NCI-H2107 (cell line): Measurements from ENCODE around the gene DCAF6.

Experiments used
- DNase-seq: peaks from one replicate; lab custom pipeline; 2025; lab: John Stamatoyannopoulos, UW

DCAF6 gene

DNA sequence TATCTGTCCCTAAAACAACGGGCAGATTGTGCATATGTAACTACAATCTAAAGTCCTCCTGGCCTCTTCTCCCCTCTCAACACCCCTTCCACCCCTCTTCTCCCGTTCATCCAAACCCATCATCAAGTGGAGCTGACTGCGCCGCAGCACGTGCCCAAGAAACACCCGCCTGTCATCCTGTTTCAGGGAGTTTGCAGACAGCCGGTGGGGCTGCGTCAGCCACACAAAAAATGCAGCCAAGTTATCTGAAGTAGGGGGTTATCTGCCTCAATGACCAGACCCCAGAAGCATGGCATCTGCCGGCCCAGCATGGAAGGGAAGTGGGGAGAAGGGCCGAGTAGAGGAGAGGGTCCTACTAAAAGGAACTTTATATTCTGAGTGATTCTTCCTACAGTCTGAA lies 151.2 kb downstream of the DCAF6 start:
- no peak for DNase-seq

DNA sequence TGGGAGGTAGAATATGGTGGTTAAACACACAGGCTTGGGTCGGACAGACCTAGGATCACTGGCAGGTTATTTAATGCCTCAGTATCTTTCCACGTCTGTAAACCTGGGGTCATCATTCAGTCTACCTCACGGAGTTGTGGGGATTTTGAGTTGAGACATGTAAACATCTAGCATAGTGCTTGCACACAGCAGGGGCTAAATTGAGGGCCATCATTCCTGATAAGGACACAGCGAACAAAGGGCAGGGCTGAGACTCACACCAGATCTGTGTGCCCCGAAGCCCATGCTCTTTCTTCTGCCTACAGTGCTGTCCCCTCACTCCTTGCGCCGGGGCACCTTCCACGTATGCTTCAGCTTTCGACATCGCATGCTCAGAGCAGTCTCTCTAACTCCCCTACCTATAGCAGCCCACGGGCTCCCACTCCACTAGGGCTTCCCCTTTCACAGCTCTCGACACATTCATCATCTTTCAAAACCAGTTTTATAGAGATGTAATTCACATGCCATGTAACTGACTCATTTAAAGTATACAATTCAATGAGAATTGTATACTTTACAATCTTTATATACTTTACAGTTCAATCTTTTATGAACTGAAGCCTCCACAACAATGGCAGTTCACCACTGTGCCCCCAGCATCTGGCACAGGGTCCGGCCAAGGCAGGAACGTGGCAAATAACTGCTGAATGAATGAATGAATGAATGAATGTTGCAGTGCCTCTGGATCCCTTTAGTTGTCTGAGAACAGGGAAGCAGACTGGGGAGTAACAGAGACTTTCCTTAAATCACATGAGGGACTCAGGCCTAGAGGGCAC lies 152.2 kb downstream of the DCAF6 start:
- DNase-seq = no peak

DNA sequence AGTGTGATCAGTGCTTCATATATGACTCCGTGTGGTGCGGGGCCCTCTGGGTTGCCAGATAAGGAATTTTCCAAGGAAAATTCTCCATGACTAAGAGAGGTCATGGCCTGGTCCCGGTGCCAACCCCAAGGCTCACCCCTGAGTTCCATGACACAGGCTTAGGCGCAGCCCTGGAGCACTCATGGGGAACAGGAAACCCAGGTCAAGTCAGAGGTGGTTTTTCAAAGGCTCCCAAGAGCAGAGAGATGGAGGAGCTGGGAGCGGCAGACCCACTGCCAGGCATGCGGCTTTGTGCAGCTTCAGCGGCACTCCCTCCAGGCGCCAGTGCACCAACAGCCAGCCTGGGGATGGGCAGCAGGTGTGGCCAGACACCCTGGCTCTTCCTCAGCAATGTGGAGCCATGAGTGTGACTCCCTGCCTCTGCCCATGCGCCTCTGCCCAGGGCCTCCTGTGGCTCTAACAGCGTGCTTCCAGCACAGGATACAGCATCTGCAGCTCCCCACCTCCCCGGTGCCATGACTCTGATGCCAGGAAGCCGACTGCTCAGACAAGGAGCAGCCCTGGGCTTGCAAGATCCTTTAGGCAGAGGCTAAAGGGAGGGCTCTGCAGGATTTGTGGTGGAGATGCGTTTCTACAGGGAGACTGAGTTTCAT lies 153.0 kb downstream of the DCAF6 start:
- DNase-seq = no peak

DNA sequence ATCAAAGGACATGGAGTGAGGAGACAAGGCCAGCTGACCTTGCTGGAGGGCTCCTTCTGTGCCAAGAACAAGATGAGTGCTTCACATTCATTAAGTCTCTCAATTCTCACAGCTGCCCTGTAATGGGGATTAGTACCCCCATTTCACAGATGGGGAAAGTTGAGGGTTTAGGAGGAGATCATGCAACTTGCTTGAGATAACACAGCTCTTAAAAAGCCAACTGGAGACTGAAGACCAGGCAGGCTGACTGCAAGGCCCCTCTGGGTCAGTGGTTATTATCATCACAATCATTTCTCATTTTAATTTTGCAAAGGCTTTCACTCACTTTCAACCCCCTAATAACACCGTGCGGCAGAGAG lies 153.5 kb downstream of the DCAF6 start:
- DNase-seq = no peak

DNA sequence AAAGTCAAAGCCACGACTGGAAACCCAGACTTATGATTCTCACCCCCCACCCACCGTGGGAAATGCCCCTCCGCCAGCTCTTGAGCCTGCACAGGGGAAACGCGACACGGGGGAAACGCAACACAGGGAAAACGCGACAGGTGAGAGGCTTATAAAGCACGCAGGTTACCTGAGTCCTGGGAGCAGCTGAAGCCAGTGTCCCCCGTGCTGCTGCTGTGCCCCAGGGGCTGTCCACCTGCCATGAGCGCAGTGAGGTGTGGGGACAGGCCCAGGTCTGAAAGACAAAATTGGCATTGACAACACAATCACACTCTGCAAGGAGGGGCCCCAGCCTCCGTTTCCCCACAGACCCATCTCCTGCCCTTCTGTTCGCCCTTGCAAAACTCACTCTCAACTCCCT lies 153.9 kb downstream of the DCAF6 start:
- no peak for DNase-seq

DNA sequence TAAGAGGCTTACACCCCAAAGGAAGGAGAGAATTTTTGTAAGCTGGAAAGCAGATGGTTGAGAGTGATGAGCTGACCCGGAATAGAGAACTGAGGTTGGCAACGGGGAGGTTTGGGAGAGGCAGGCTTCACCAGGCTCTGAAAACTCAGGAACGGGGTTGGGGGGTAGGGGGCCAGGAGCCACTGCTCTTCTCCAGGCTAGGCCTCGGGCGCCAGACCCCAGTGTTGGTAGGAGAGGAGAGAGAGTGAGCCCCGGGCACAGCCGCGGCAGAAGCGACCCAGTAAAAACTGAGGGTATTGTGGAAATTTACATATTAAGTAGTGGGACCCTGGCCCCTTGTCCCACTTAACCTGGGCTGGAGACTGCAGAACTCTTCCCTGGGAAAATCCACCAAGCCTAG lies 154.6 kb downstream of the DCAF6 start:
- DNase-seq = no peak

DNA sequence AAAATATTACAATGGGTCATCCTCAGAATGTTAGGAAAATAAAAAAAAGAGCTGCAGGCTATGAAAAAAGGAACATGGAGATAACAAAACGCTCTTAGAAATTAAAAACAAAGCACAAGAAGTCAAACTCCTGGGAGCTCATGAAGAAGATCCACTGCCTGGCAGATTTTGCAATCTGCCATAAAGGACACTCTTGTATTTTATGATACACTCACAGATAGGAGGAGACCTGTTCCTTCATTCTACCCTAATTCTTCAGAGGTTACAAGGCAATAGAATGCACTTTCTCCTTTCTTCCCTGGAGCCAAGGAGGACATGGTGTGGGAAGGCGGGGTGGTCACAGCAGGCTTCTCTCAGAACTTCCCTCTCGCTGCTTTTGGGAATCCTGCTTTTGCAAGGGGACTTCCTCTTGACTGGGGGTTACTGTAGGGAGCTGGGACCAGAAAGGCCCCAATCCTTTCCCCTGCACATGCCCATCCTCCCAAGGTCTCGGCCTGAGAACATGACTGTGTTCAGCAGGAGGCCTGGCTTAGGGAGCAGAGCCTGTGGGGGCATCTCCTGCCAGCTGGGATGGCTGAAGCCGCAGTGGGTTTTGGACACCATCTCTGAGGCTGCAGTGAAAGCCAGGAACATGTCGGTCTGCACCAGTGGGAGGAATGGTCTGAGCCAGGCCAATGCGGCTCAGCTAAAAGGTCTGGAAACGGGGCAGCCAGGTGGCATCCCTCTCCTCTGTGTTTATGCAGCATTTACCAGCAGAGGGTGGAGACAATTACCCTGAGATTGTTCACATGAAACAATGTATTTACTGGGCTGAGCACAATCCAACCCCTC lies 155.5 kb downstream of the DCAF6 start:
- no peak for DNase-seq

DNA sequence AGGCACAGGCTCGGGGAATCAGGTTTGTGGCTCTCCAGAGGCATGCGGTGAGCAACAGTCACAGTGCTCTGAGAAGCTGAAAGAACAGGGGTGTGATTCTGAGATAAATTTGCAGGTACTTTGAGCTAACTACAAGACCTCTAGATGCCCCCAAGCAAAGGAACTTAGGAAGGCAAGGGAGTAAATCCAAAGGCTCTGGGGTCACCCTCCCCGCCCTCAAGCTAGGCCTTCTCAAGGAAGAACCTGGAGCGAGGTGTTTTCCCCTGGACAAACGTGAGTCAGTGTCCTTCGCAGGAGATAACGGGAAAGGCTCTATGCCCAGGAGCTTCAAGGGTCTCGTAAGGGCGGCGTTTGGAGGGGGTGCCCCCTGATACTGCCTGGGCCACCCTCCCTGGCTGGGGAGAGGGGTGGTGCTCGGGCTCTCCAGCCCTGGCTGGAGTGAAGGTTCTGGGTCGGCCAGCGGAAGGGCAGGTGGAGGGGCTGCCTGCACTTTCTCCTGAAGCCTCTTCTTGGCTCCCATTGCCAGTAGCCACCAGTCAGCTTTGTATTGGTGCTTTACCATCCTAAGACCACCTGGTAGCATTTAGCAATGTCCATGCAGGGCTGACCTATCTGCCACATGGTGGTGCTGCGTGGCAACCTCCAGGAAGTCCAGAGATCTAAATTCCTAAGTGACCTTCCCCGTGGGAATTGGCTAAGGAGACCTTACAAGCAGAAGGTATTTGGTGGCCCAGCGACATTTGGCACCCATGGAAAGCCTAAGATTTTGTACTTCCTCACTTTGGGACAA lies 156.3 kb downstream of the DCAF6 start:
- no peak for DNase-seq

DNA sequence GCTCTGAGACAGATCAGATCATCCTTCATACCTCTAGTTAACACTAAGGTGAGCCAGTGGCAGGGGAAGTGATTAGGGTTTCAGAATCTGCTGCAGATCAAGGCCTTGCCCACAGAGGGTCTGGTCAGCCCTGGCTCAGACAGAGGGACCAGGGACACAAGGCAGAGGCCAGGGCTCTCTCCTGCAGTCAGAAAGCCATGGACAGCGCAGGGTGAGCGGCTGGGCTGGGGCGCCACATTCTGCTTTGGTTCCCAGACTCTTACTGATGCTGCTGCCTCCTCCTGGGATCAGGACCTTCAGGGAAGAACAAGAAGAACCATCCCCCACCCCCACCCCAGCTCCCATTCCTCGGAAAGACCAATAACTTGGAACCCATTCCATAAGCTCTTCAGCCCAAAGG lies 157.1 kb downstream of the DCAF6 start:
- DNase-seq = no peak

DNA sequence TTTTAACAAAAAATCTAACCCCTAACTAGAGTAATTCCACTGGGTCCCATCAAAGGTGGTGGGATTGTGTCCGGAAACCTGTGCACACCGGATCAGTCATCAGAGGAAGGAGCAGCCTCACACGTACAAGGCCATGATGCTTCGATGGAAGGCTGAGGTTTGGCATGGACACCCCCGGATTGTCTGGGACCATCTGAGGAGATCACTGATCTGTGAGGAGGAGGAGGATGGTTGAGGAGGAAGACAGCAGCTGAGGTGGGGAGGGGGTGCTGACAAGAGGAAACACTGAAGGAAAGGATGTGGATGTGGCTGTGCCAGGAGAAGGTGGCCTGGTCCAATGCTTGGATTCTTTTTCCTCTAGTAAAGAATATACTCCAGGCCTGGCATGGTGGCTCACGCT lies 159.0 kb downstream of the DCAF6 start:
- no peak for DNase-seq

DNA sequence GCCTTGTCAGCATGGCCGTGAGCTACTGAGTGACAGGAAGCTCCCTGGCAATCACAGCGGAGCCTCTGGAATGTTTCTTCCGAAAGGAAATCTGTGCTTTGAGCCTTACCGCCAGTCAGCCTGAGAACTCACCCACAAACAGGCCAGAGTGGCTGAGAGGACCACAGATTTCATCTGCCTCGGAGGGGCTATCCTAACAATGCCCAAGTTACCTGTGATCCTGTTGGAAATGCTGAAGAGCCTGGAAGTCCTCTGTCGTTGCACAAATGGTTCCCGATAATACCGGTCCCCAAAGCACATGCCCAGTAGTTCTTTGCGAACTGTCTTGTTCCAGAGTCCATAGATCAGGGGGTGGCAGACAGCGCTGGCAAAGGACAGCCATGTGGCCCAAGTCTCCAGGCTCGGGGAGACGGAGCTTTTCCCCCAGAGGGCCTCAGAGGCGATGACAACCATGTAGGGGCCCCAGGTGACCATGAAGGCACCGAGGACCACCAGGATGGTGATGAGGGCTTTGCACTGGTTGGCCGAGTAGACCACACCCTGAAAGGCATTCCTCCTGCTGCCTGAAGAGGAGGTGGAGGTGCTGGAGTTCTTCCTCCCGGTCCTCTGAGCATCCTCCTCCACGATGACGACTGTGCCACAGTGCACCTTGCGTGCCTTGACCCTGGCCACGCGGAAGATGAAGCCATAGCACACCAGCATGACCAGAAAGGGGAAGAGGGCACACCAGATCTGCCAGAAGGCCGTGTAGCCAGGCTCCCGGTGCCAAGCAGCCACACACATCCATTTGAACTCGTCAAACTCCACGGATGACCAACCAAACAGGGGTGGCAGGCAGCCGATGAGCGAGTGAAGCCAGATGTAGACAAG lies 160.0 kb downstream of the DCAF6 start:
- no peak for DNase-seq

DNA sequence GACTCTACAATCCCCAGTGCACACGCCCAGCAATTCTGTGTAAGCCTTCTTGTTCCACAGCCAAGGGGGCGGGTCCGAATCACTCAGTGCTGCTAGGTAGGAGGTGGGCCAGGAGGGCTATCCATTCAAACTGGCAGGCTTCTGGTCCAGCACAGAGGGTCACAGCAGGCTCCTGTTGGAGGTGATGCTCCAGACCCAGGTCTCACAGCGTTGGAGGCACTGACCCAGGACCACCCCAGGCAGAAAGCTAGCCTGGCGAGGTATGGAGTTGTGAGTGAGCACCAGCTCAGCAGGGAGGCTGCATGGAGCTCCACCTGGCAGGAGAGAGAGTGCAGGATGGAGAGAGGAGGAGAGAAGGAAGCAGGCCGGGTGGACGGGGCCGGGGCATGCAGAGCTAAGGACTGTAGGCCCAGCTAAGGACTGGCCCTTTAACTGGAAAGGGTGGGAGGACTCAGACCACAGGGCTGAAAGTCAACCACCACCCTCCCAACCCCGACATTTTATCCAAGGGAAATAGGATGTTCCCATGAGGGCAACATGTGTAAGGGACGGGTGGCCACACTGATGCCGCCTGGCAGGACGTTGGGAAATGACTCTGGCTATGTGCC lies 161.5 kb downstream of the DCAF6 start:
- no peak for DNase-seq

DNA sequence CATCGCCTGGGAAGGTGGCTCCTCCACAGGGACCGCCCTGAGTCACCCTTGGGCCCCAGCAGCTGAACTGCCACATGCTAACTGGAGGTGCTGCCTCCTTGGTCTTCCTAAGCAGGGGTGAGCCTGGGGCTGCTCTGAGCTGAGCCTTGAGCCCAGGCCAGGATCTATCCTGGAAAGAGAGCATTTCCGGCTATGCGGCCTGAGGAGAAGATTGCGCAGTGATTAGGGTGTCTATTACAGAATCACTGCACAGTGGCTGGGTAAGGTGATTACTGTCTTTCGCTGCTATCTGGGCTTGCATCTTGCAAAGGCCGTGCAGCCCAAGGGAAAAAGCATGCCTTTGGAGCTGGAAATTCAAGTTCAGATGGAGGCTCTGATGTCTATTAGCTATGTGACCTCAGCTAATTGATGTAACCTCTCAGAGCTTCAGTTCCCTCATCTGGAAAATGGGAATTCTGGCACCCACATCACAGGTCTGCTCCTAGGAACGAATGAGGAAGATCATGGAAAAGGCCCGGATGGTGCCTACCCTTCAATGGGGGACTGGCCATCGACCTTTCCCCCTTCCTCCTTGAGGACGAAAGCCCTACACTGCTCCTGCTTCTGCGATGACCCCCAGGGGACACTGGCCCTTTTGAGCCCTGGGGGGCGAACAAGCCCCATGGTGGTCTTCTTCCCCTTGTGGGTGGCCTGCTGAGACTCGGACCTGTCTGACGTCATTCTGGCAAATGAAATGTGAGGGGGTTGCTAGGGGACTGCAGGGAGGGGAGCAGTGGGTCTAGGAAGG lies 162.2 kb downstream of the DCAF6 start:
- no peak for DNase-seq

DNA sequence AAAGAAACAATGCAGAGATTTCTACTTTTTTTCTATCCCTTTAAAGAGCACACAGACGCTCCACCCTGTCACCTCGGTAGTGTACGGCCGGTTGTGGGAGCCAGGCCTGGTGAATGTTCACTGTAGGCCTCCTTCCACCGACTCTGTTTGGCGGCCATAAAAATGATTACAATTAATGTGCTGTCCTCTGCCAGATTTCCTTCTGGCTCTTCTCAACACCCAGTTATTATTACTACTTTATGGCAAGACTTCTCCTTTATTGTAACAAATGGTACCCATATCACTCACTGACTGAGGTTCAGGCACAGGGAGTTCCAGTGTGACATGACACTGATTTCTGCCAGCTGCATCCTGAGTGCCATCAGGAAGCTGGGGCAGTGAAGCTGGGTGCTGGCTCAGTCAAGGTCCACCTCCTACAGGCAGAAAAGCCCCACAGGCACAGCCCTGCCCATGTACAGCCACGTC lies 162.9 kb downstream of the DCAF6 start:
- no peak for DNase-seq

DNA sequence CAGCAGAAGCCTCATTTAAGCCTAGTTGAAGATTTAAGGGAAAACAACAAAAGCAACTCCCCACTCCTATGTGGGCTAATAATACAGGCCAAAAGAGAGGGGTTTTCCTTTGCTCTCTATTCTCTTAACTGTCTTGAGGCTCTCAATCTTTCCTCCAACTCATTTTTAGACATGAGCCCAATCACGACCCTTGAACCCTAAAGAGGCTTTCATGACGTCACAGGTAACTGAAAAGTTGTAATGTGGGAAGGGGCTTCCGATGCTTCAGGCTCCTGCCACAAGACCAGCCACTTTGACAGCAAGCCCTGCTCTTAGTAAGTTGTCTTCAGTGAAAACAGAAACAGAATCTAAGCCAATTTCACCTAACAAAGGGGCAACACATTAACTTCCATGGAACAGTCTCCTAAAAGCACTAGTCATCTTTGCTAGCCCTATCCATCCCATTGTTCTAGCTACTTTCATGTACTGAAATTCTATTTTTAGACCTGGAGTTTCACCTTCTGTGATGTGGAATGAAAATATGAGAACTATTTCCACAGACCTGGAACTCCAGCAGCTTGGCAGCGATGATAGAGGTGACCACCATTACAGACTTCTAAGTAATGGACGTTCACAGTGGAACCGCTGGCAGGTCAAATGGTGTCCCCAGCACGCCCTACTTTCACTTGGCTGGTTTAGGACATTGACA lies 164.0 kb downstream of the DCAF6 start:
- no peak for DNase-seq

DNA sequence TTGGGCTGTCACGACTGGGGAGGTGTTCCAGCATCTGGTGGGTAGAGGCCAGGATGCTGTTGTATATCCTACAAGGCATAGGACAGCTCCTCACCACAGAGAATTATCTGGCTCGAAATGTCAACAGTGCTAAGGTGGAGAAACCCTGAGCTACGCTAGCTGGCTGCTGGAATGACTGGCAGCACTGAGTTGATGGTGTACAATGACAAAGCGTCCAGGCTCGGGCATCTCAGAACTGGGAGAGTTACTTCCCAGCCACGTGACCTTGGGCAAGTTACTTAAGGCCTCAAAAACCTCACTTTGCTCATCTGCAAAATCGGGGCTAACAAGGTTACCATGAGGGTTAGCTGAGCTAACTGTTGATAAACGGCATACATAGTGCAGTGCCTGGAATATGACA lies 164.9 kb downstream of the DCAF6 start:
- no peak for DNase-seq

DNA sequence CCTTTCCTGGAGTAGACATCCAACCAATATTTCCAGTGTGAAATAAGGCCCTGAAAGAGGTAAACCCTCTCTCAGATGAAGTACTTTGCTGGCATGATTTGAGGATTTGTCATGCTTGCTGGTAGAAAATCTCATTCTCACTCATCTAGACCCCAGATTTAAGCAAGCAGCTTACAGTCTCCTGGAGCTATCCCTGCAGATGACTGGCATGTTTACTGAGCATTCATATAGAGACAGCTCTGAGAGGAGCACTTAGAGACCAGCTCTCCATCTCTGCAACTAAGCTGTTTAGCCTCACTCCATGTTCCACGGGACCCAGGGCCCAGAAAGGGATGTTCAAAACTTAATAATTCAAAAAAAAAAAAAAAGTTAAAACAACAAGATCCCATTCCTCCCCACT lies 166.0 kb downstream of the DCAF6 start:
- DNase-seq = no peak

DNA sequence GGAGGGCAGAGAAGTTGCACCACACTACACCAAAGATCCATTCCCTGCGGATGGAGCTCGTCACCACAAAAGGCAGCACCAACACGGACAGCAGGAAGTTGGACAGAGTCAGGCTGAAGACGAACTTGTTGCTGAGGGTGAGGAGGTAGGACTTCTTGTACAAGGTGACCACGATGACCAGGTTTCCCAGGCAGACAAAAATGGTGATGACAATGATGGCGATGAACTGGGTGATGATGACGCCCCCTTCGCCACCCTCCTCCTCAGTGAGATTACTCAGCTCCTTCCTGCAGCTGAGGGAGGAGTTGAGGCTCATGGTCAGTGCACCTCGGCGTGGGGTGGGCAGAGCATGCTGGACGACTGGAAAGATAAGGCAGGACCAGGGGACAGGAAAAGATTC lies 168.1 kb downstream of the DCAF6 start:
- no peak for DNase-seq

DNA sequence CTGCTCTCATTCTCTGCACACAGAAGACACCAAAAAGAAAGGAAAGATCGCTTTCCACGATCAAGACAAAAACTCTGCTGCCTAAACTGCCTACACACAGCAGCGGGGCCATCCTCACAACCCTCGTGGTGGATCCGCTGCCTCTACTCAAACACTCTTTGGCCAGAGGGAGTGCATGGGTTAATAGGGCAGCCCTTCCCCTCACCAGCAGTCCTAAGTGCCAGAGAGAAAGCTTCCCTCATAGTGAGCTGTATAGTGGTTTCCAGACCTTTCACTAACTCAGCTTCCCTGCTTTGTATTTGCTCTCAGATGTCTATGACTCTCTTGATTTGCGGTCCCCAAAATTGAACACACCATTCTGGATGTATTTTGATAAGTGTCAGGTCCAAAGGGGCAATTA lies 169.4 kb downstream of the DCAF6 start:
- no peak for DNase-seq
